K562 (cell line): ENCODE results near the gene FARSA. TPM values are rescaled to one million over a fixed set of nuclear protein-coding genes. Genes with fewer than 3 reads are reported as not detected.
A peak's percentile ranks its signal among the peaks of the same experiment; 100 is the strongest.

Experiments used
- CBFA2T2 ChIP-seq: fragments of 450-650 bp; conservative IDR thresholded peaks from 2 replicates; pipeline ENCODE4 v1.6.1; 2017; ENCODE audit warnings: mild to moderate bottlenecking
- CBX1 ChIP-seq: sonication (generic); IDR thresholded peaks from 2 replicates; pipeline ENCODE4 v1.6.1; 2016; ENCODE audit warnings: antibody characterized with exemption, low read depth, mild to moderate bottlenecking
- CGGBP1 ChIP-seq: fragments of 250-450 bp; sonication (Bioruptor Pico); IDR thresholded peaks from 2 replicates; pipeline ENCODE4 v1.9.0; 2021; ENCODE audit warnings: mild to moderate bottlenecking
- GTF2B ChIP-seq: IDR thresholded peaks from 2 replicates; pipeline ENCODE4 v1.6.1; 2011; ENCODE audit not compliant: insufficient read length; ENCODE audit errors: extremely low read depth
- HMBOX1 ChIP-seq: sonication (generic); IDR thresholded peaks from 2 replicates; pipeline ENCODE4 v1.6.1; 2016
- KAT2B ChIP-seq: IDR thresholded peaks from one replicate; pipeline ENCODE4 v1.6.1; 2012; ENCODE audit warnings: low read depth, mild to moderate bottlenecking, control low read depth, inconsistent platforms, low read length, moderate library complexity
- KLF10 ChIP-seq: fragments of 250-450 bp; sonication (Bioruptor Pico); IDR thresholded peaks from 2 replicates; pipeline ENCODE4 v1.6.1; 2021; ENCODE audit warnings: matching md5 sums
- MCM5 ChIP-seq: fragments of 450-650 bp; IDR thresholded peaks from 2 replicates; pipeline ENCODE4 v1.6.1; 2016; ENCODE audit warnings: low read depth
- PBX2 ChIP-seq, 2 experiments: IDR thresholded peaks in 1 of 2; conservative IDR thresholded peaks in 1 of 2; 2 replicates each; pipeline ENCODE4 v1.6.1; 2016; ENCODE audit warnings: low read depth in 2 of 2, mild to moderate bottlenecking in 1 of 2, missing compliant biosample characterization in 1 of 2, missing genetic modification characterization in 1 of 2, moderate library complexity in 1 of 2
- POU5F1 ChIP-seq: fragments of 150-350 bp; IDR thresholded peaks from 2 replicates; pipeline ENCODE4 v1.6.1; 2014; ENCODE audit warnings: borderline replicate concordance, low read length, low read depth, mild to moderate bottlenecking; ENCODE audit not compliant: partially characterized antibody
- RFX5 ChIP-seq: IDR thresholded peaks from 2 replicates; pipeline ENCODE4 v1.6.1; 2011; ENCODE audit warnings: low read depth, mild to moderate bottlenecking, improper control_type of control experiment, low read length
- TBL1XR1 ChIP-seq, 2 experiments: IDR thresholded peaks; 2 replicates each; pipeline ENCODE4 v1.6.1; 2012; ENCODE audit warnings: improper control_type of control experiment in 2 of 2, low read length in 2 of 2, mild to moderate bottlenecking in 1 of 2
- U2AF2 ChIP-seq: fragments of 200-400 bp; formaldehyde crosslinking; optimal IDR thresholded peaks from 2 replicates; pipeline ENCODE3; 2017; ENCODE audit warnings: low read depth, mild to moderate bottlenecking, low read length
- YY1 ChIP-seq, 3 experiments: IDR thresholded peaks; 2 replicates each; pipeline ENCODE4 v1.6.1; 2011; ENCODE audit warnings: low read length in 2 of 3, mild to moderate bottlenecking in 2 of 3, moderate library complexity in 2 of 3, borderline replicate concordance in 1 of 3, control low read depth in 1 of 3, low read depth in 1 of 3; ENCODE audit not compliant: insufficient read depth in 3 of 3, insufficient replicate concordance in 2 of 3, control insufficient read depth in 1 of 3, insufficient read length in 1 of 3; ENCODE audit errors: extremely low read depth in 1 of 3
- ZNF263 ChIP-seq: sonication (generic); formaldehyde crosslinking; IDR thresholded peaks from 2 replicates; pipeline ENCODE4 v1.8.0; 2022; ENCODE audit warnings: mild to moderate bottlenecking, missing genetic modification reagents, borderline replicate concordance
- ZNF668 ChIP-seq: fragments of 250-450 bp; sonication (Bioruptor Pico); IDR thresholded peaks from 2 replicates; pipeline ENCODE4 v1.8.0; 2022; ENCODE audit warnings: mild to moderate bottlenecking, inconsistent platforms
- ZNF699 ChIP-seq: fragments of 250-450 bp; sonication (Bioruptor Pico); IDR thresholded peaks from 2 replicates; pipeline ENCODE4 v1.8.0; 2021; ENCODE audit warnings: mild to moderate bottlenecking, moderate library complexity; ENCODE audit not compliant: insufficient replicate concordance
- polyA plus RNA-seq, 8 experiments: library from polyadenylated mRNA; depleted of rRNA in 4 of 8; stranded (reverse) in 5 of 8; unstranded in 3 of 8; fragments of >200 nt; fragmentation: Nextera tagmentation in 2 of 8; fragmentation: Illumina TruSeq in 1 of 8; extraction: Ambion mirVana in 2 of 8; extraction: Trizol in 1 of 8; gene quantifications; 2 replicates each; pipeline versions ENCODE4 v1.2.1 to v1.2.3, GENCODE V29; 2011 to 2014; ENCODE audit warnings: inconsistent platforms in 1 of 8, missing spikeins in 1 of 8
- total RNA-seq, 7 experiments: library from RNA; depleted of rRNA in 6 of 7; stranded (reverse); fragments of >200 nt in 6 of 7; fragmentation: Illumina TruSeq in 2 of 7; extraction: Trizol in 2 of 7; gene quantifications; 2 replicates each; pipeline versions ENCODE4 v1.2.1 to v1.2.3, GENCODE V29; 2011 to 2021; ENCODE audit warnings: low replicate concordance in 1 of 7
- TF ChIP-seq, protein P1 (sequence below), 2 experiments: fragments of 450-650 bp; conservative IDR thresholded peaks; 2 replicates each; pipeline ENCODE4 v1.6.1; 2017; ENCODE audit warnings: mild to moderate bottlenecking in 2 of 2, moderate library complexity in 2 of 2
- TF ChIP-seq, protein P2 (sequence below): fragments of 450-650 bp; formaldehyde crosslinking; IDR thresholded peaks from 2 replicates; pipeline ENCODE4 v1.4.0; 2020; ENCODE audit warnings: mild to moderate bottlenecking, moderate library complexity

The FARSA gene
- total and polyA plus RNA-seq, 9 of the 15 experiments (the other 6 are each of a cell fraction or from before 2014, with no cell fraction given) = 25.2 to 237 (median 89.6) TPM

- no peak for TF ChIP-seq PBX2 (CRISPR knock-in tag; IDR thresholded peaks at IDR 0.05; ENCODE audit: low read depth)
- no peak for TF ChIP-seq PBX2 (tag; conservative IDR thresholded peaks at IDR 0.05; ENCODE audit: low read depth)
- TF ChIP-seq, protein P1, sequence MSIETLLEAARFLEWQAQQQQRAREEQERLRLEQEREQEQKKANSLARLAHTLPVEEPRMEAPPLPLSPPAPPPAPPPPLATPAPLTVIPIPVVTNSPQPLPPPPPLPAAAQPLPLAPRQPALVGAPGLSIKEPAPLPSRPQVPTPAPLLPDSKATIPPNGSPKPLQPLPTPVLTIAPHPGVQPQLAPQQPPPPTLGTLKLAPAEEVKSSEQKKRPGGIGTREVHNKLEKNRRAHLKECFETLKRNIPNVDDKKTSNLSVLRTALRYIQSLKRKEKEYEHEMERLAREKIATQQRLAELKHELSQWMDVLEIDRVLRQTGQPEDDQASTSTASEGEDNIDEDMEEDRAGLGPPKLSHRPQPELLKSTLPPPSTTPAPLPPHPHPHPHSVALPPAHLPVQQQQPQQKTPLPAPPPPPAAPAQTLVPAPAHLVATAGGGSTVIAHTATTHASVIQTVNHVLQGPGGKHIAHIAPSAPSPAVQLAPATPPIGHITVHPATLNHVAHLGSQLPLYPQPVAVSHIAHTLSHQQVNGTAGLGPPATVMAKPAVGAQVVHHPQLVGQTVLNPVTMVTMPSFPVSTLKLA (conservative IDR thresholded peaks at IDR 0.05) = peak; percentile 77 to 82
- no peak for TF ChIP-seq GTF2B
- TF ChIP-seq ZNF668 = no peak
- TF ChIP-seq HMBOX1 = no peak
- no peak for TF ChIP-seq POU5F1
- TF ChIP-seq MCM5 = no peak
- TF ChIP-seq KLF10 (CRISPR knock-in tag) = no peak
- no peak for TF ChIP-seq CGGBP1 (CRISPR knock-in tag)
- TF ChIP-seq ZNF263 (CRISPR knock-in tag) = no peak
- TF ChIP-seq CBFA2T2 = no peak
- TF ChIP-seq ZNF699 (CRISPR knock-in tag) = no peak
- TF ChIP-seq U2AF2 = no peak
- no peak for TF ChIP-seq RFX5
- TF ChIP-seq, protein P2, sequence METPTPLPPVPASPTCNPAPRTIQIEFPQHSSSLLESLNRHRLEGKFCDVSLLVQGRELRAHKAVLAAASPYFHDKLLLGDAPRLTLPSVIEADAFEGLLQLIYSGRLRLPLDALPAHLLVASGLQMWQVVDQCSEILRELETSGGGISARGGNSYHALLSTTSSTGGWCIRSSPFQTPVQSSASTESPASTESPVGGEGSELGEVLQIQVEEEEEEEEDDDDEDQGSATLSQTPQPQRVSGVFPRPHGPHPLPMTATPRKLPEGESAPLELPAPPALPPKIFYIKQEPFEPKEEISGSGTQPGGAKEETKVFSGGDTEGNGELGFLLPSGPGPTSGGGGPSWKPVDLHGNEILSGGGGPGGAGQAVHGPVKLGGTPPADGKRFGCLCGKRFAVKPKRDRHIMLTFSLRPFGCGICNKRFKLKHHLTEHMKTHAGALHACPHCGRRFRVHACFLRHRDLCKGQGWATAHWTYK (CRISPR knock-in tag) = no peak
- no peak for TF ChIP-seq KAT2B
- peak; percentile 18; the same call in 1 of the 2 replicates for TF ChIP-seq CBX1
- TF ChIP-seq YY1 (IDR thresholded peaks at IDR 0.05; ENCODE audit: borderline replicate concordance in 1 of 3, control insufficient read depth in 1 of 3, extremely low read depth in 1 of 3, insufficient read depth in 3 of 3, insufficient read length in 1 of 3, insufficient replicate concordance in 2 of 3, low read depth in 1 of 3, low read length in 2 of 3) = peak in 2 of 3 experiments; percentile 32 to 41
- peak in 1 of 2 experiments; percentile 15; a peak in 2 of 4 replicates for TF ChIP-seq TBL1XR1 (IDR thresholded peaks at IDR 0.05; ENCODE audit: low read length in 2 of 2)
Observed at GRCh38 chr19:12881172-12881808, 52.2 kb downstream of the FARSA start, which contains the start of gene DNASE2 (continued).
